ENCODE results near the gene PLEKHA4. TPM values are rescaled to one million over a fixed set of nuclear protein-coding genes. Genes with fewer than 3 reads are reported as not detected.

PLEKHA4 gene
- total and polyA plus RNA-seq, 4 donors: 4.4 to 17.2 (median 6.3) TPM

- H3K27me3 ChIP-seq (ENCODE audit: control insufficient read depth in 4 of 4, insufficient read depth in 4 of 4, low read length in 3 of 4): no peaks in the 10 kb centered on the region
- WGBS: 64% methylated on average over 21 of the region's 21 CpGs
- no peaks in the 10 kb centered on the region for H3K36me3 ChIP-seq (ENCODE audit: control insufficient read depth in 4 of 4, insufficient read depth in 3 of 4, low read depth in 1 of 4, low read length in 3 of 4)
- TF ChIP-seq FOXA1 (IDR thresholded peaks at IDR 0.05) (no peak), TAF1 (conservative IDR thresholded peaks at IDR 0.05) (no peak), ATF3 (IDR thresholded peaks at IDR 0.05) (no peak), NR2F2 (IDR thresholded peaks at IDR 0.05) (no peak), YY1 (IDR thresholded peaks at IDR 0.05) (no peak), CTCF (IDR thresholded peaks at IDR 0.05; ENCODE audit: low read depth, low read length, missing input control) (no peak), HNF4G (IDR thresholded peaks at IDR 0.05) (no peak), MAX (IDR thresholded peaks at IDR 0.05) (no peak), REST (IDR thresholded peaks at IDR 0.05) (no peak), ZBTB33 (IDR thresholded peaks at IDR 0.05) (no peak), JUND (IDR thresholded peaks at IDR 0.05) (no peak), EGR1 (IDR thresholded peaks at IDR 0.05; ENCODE audit: low read depth in 2 of 2) (no peak), GABPA (IDR thresholded peaks at IDR 0.05 in 1 of 2, conservative IDR thresholded peaks at IDR 0.05 in 1 of 2) (no peak), HNF4A (conservative IDR thresholded peaks at IDR 0.05) (no peak), FOXA2 (IDR thresholded peaks at IDR 0.05) (no peak), SP1 (IDR thresholded peaks at IDR 0.05) (no peak), RXRA (IDR thresholded peaks at IDR 0.05) (no peak), RAD21 (IDR thresholded peaks at IDR 0.05) (no peak)
- H3K27ac ChIP-seq (ENCODE audit: low read depth in 1 of 2, low read length in 2 of 2): no peak overlapping the region
- no peak overlapping the region for H3K9ac ChIP-seq (ENCODE audit: low read depth in 1 of 2, low read length in 2 of 2)
- DNase-seq (ENCODE audit: low spot score): no peak
- no peak overlapping the region for H3K4me3 ChIP-seq (ENCODE audit: low read depth in 1 of 3, low read length in 3 of 3)
- peaks cover 0 to 2% (median 1%) of the 10 kb centered on the region in 4 donors for H3K4me1 ChIP-seq (ENCODE audit: control insufficient read depth in 4 of 4, insufficient read depth in 4 of 4, low read length in 3 of 4)
- no peaks in the 10 kb centered on the region for H3K9me3 ChIP-seq (ENCODE audit: control insufficient read depth in 4 of 4, low read length in 3 of 4)
Measured at GRCh38 chr19:48895226-48895625, 26.8 kb upstream of the PLEKHA4 start.

All from liver (tissue), 9 donors.